T-helper 1 cell treated with Interleukin-12 subunit alpha and Interleukin-12 subunit beta and Interleukin-4 antibody, amounts not matched to agents 30 μg/mL and 1 μg/mL, for 36 hours (primary cell): ENCODE data around the gene DYRK1B.

ENCODE experiments used
- H3K27ac Mint-ChIP-seq: one replicate; pipeline ENCODE4 v1.8.0; 2021; ENCODE audit warnings: mild to moderate bottlenecking, mixed read lengths
- H3K27me3 Mint-ChIP-seq: one replicate; pipeline ENCODE4 v1.8.0; 2021; ENCODE audit warnings: low read depth, mixed read lengths
- H3K36me3 Mint-ChIP-seq: one replicate; pipeline ENCODE4 v1.8.0; 2021; ENCODE audit warnings: low read depth, mixed read lengths
- H3K4me1 Mint-ChIP-seq: one replicate; pipeline ENCODE4 v1.8.0; 2021; ENCODE audit warnings: low read depth, mixed read lengths
- H3K4me3 Mint-ChIP-seq: one replicate; pipeline ENCODE4 v1.8.0; 2021; ENCODE audit warnings: mild to moderate bottlenecking, moderate library complexity, mixed read lengths
- H3K9me3 Mint-ChIP-seq: one replicate; pipeline ENCODE4 v1.8.0; 2021; ENCODE audit warnings: mixed read lengths

DYRK1B gene

DNA sequence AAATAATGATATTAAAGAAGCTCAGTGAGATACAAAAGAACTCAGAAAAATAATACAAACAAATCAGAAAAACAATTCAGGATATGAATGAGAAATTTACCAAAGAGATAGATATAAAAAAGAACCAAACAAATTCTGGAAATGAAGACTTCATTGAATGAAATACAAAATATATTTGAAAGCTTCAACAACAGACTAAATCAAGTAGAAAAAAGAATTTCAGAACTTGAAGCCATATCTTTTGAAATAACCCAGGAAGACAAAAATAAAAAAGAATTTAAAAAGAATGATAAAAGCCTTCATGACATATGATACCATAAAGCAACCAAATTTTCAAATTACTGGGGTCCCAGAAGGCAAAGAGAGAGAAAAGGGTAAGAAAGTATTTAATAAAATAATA is 45.7 kb downstream of the DYRK1B start:
- Mint-ChIP-seq H3K27me3 (peaks cover 16% of the 10 kb centered on the region), H3K4me1 (peaks cover 3% of the 10 kb centered on the region), H3K4me3 (no peak overlapping the region), H3K9me3 (peaks cover 11% of the 10 kb centered on the region), H3K27ac (no peak overlapping the region), H3K36me3 (peaks cover 3% of the 10 kb centered on the region)

DNA sequence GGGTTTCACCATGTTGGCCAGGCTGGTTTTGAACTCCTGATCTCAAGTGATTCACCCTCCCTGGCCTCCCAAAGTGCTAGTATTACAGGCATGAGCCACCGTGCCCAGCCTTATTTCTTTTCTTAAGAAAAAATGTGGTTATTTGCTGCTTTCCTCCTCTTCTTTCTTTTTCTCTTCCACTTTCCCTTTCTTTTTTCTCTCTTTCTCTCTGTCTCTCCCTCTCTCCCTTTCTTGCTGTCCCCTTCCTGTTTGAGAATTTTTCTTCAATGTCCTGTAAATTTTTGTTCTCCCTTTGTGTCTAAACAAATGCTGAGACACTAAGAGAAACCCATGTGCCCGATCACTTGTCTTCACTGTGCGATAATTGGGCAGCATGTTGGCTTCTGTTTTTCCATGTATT is 53.1 kb downstream of the DYRK1B start:
- Mint-ChIP-seq H3K9me3 (no peaks in the 10 kb centered on the region), H3K36me3 (no peaks in the 10 kb centered on the region), H3K4me3 (no peak overlapping the region), H3K27ac (no peak overlapping the region), H3K27me3 (peaks cover 35% of the 10 kb centered on the region), H3K4me1 (peaks cover 23% of the 10 kb centered on the region)

DNA sequence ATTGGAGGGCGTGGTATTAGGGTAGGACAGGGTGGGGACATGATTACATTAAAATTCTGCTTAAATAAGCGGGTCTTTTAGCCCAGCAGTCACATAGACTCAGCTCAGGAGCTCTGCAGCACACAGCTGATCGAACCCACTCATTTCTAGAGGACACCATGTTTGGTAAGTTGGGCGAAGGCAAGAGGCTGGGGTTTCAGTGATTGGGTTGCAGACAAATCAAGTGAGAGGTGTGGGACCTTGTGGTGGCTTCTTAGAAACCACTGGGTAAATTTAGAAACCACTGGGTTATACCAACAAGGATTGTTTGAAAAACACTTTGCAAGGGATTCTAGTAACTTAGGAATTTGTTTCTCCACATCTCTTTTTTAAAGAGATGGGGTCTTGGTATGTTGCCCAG is 55.2 kb downstream of the DYRK1B start, which contains the start of gene LEUTX:
Gene LEUTX (plus strand): TSS at position 92 of the 400 bp plus-strand sequence. CDS start 67 bp downstream, at position 159.
- Mint-ChIP-seq H3K36me3 (no peaks in the 10 kb centered on the region), H3K4me3 (peak within 1 kb of the TSS; percentile 26), H3K27ac (peak within 1 kb of the TSS; percentile 39), H3K27me3 (peaks cover 26% of the 10 kb centered on the region), H3K4me1 (peaks cover 23% of the 10 kb centered on the region), H3K9me3 (no peaks in the 10 kb centered on the region)
